Stimulated activated CD8-positive, alpha-beta memory T cell treated with anti-CD3 and anti-CD28 coated beads, Interleukin-4, amount 100 ng/mL, for 4 hours (primary cell): ENCODE data around the gene RGS13.

Experiments
- DNase-seq, 2 donors: peaks; one replicate each; pipeline ENCODE4 v3.0.0-alpha.2; 2020; ENCODE audit warnings: low read depth in 2 of 2, low spot score in 1 of 2

RGS13 gene

DNA sequence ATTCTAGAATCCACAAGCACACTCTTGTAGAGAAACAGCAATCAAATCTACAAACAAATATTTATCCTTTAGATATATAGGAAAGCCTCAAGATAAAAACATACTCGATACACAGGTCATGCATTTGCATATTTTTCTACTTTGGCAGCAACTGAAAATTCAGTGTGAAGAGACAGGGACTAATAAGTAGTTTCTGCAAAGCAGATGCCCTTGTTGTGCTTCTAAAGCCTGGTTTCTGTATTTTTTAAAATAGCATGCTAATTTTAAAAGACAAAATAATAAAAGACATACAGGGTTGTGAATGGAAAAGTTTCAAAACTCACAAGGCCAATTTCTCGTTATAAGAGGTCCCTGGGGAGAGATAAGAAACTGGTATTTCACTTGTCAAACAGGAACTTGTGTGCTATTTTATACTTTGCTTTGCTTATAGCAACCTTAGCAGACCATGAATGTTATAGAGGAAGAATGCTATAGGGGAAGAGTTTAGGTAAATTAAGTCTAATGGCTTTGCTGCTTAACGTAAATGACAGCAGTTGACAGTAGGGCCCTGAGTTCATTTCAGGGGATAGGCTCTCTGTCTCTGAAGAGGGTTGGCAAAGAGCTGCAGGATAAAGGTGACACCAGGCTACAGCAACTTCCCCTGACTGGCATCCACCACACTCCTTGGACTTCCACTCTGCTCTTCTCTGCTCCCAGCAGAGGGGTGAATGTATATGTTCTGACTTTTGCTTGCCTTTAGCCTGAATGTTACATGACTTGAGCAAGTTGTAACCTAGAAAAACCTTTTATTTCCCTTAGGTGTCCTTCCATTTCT, 9.4 kb upstream of the RGS13 start:
- DNase-seq, result no peak

DNA sequence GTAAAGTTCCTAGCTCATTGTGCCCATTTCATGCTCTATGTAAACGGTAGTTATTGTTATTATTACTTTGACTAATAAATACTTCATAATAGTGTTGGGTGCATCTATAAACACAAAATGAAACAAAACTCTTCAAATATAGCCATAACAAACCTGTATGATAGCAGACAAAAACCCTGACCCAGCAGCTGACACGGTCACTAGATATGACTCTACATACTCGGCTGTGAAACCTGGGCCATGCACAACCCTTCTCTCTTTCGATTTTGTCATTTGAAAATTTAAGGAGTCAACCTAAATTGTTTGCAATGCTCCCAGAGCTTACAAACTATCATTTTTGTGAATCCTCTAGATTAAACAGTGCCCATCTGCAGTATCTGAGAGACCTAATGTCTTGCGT, 8.0 kb upstream of the RGS13 start:
- no peak for DNase-seq

DNA sequence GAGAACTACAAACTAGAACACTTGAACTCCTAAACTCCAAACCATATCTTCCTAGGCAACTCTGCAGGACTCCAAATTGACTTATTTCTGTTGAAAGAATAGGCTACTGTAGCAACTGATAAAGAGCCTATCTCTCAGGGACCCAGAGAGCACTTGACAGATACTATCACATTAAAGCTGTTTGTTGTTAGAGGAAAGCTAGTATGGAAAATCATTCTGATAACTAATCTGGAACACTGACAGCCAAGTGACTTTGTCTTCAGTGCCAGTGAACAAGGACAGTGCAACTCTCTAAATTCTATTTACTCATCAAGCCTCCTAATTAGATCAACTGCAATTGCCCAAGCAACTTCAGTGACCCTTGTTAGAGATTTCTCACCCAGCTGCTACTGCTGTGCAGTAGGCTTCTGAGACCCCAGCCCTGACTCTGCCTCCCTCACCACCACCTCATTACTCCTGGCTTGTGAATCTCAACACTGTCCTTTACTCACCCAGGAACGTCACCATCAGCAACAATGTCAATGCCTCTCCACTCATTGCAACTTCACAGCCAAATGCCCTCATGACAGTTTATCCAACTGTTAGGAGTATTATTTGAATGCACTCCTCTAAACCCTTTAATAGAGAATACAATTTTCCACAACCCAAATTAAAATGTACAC, 7.4 kb upstream of the RGS13 start:
- DNase-seq, result no peak

DNA sequence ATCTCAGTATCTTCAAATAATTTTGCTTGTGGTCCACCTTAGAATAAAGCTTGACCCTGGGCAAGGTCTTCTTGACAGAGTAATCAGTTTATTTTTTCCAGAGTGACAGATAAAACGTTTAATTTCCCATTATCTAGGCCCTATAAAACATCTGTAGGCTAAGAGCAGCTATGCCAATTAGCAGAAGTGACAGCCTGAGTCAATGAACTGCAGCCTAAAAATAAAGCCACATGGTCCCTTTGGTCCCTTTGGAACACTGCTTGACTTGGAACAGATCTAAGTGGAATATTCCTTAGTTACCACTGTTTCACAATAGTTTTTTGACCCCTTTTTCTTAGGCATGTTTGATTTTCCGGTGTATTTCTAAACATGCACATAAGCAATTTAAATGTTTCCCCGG, 6.3 kb upstream of the RGS13 start:
- no peak for DNase-seq

DNA sequence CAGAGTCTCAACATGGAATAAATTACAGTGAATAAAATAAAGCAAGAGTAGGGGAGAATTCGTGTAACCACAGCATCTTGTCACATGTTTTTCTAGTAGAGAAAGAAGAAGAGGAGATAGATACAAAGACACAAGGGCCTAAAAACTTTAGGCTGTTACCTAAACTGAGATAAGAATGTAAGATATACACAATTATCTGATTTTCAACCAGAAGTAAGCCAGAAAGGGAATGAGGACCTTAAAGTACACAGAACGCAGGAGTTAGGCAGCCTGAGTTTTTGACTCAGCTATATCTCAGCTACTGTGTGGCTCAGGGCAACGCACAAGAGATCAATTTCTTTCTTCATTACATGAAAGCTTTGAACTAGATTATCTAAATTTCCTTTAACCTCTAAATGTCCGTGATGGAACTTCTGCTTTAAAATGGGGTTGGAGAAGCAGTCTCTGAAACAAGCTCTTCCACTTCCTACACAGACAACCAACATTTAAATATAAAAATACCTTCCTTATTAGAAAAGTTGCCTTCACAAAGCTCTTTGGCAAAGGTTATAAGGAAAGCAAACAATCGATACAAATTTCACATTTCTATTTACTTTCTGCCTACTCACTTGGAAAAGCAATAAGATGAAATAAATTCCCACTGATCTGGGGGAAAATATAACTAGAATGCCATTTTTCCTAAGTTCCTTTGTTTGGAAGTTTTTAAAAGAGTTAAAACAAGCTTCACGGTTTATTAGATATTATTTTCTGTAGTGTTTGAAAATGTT, 5.2 kb upstream of the RGS13 start:
- no peak for DNase-seq

DNA sequence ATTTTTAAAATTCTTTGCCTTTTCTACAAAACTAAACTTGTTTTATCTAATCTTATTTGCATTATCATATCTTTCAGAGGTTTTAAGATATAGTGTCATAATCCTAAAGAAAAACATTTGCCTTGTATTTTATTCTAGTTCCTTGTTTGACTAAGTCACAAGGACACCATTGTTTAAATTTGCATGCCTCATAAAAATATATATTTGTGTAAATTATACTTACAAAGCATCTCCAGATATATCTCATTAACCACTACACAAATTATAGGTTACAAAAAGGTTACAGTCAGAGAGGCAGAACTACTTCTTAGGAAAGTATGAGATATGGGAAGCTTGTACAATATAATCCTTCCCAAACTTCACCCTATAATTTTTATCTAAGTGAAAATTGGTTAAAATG, 4.2 kb upstream of the RGS13 start:
- no peak for DNase-seq

DNA sequence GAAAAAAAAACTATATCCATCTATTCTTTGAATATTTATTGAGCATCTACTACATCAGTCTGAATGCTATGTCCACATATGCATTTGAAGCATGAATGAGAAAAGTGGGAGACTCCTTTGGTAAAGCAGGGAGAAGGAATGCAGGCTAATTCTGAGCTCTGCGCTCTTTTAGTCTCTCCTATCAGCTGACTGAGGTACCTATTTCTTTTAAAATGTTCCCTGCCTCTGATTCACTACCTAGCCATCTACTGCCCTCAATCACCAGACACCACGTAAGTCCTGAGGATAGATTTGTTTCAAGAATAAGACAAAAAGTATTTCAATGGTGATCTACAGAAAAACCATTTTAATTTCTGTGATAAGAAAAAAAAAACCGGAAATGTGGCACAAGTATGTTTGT, 3.8 kb upstream of the RGS13 start:
- DNase-seq, result no peak

DNA sequence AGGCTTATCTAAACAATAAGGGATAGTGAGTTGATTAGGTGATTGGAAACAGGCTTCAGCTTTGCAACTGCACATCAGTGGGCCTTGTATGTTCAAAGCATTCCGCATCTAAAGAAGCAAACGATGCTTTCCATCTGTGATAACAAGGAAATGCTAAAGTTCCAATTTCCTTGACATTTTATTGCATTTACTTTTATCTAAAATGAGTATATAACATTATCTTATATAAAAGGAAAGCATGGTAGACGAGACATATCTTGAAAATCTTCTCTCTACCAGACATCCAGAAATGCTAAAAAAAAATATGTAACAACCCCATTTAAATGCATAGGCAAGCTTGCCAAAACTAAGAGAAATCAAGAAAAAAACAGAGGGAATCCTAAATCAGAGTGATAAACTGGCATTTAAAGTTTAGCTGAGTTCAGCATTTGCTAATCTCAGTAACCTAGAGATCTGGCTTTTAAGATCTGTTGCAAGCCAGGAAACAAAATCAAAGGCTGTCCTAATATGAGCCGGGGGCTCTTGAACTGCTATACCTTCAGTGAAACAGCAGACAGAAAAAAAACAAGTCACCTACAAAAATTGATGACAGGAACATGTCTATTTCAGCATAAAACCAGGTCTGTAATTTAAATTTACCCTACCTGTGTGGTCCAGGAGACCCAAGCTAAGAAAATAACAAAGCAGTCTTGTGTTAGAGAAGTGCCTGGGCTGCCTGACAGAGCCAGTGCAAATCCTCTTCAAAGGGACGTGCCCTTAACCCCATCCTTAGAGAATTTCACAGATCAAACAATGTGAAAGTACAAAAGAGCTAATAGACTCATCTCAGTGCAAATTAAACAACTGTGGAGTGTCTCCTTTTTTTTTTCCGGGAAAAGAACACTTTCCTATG, 3.1 kb upstream of the RGS13 start:
- DNase-seq, result no peak

DNA sequence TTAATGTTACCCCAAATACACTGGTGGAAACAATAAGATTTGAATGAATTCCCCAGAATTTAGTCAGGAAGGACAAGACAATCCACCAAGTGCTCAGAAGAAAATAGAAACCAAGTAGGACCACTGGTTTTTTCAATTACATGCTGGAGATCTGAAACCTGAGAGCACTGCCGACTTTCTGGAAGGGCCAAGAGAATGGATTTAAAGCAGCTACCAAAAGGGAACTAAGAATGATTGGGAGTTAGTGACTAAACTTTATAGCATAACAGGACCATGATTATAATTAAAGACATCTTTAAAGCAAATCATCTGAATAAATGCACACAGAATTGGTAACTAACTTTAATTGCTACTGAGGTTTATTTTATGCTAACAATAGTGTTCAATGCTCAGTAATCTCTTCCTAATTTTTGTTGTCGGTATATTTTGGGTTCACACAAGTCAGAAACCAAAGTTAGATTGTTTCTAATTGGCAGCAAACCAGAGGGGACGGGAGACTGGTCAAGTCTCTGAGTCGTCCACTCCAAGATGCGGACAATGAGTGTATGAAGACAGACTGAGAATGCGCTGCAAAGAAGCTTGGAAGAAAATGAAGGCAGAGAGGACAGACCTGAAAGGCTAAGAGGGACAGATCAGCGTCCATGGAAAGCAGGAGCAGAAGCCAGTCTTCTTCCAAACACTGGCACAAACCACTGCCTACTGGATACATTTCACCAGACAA, 2.3 kb upstream of the RGS13 start:
- DNase-seq, result no peak

DNA sequence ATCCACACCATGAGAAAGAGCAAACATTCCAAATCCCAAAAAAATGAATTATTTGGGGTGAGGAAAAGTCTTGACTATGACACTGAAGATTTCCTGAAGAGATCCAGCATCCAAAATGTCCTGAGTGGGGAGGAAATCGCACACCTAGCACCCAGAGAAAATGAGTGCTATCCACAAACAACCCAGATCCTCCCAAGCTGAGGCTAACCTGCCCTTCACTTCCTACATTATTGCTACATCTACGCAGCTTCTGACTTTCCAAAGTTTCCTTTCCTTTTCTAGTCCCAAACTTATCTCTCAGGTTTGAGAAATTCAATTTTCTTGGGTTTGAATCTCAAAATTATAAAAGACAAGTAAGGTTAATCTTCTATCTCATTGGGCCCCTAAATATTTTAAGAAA, 906 bp upstream of the RGS13 start:
- DNase-seq, result no peak

DNA sequence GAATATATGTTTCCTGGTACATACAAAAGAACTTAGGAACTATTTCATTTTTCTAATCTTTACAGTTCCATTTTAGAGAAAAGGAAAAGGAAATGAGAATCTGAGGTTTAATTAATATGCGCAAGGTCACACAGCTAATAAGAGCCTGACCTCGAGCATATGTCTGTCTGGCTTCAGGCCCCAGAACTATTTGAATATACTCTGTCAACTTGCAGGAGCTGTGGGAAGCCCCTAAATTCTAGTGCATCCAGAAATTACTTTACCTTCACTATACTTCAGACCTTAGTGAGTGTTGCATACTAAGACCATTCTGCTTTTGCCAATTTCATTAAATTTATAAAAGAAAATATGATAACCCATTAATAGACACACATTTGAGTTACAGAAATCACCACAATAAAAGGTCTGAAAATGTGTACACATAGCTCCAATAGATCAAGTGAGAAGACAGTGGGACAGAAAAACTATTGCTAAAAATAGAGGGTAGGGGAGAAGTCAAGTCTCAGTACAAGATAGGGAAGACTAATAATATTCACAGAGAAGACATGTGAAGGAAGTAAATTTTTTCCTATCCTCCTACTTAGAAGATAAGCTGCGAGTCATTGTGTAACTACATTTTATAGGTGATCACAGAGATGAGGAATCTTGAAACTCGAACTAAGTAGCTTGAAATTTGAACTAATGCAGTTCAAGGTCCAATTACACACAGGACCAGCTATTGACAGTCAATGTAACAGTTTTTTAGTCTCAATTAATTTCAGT, 3.8 kb downstream of the RGS13 start:
- DNase-seq, result no peak

DNA sequence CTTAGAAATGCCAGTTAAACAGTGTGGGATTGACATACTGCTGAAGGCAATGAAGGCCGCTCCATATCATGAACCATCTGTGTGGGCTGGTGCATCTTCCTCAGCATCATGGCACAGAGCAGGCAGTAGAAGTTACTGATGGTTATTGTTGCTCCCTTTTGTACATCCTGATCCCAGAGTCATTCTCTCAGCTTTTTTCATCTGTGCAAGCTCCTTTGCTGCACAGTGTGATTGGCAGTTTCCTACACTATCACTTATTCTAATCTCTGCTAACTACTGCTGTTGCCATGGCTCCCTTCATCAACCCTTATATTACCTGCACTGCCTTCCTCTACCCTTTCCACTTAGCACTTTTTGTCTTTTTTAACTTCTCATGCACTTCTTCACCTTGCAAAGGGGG, 16.2 kb downstream of the RGS13 start:
- no peak for DNase-seq

DNA sequence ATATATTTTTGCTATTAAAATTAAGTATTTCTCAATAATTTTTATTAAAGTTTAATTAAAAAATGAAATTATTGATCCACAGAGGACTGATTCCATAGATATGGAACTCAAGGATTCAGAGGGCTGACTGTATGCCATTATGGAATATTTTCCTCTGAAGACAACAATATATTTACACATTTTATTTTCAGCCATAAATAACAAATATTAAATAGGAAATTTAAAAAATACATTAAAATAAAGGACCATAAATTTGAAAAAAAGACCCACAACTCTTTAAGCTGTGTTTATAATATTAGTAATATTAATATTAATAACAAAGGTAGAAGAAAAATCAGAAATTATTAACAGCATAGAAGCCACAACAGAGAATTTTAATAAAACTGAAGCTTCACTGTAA, 18.2 kb downstream of the RGS13 start:
- no peak for DNase-seq

DNA sequence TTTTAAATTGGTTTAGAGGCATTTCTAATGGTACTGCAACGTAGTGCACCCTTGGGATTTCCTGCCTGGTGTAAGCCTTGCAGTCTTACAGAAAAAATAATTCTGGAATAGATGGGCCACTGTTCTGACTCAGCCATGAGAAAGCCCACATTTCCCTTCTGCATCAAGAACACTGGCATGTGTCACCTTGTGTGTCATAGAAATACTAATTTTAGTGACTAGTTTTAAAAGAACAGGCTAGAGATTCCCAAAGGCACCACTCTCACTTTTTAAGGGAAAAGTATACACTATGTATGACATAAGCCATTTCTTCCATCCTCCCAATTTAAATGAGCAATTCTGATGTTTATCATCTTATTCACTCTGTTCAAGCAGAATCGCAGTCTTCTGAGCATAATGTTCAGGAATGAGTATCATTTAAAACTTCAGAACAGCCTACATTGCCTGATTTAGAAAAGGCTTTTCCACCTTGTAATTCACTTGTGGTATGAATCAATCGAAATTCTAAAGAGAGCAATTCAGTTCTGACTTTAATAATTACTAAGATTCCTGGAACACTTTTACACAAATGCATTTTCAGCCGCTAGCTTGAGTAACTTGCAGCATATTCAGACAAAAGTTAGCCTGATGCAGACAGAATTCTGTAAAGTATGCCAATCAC, 18.8 kb downstream of the RGS13 start:
- no peak for DNase-seq

DNA sequence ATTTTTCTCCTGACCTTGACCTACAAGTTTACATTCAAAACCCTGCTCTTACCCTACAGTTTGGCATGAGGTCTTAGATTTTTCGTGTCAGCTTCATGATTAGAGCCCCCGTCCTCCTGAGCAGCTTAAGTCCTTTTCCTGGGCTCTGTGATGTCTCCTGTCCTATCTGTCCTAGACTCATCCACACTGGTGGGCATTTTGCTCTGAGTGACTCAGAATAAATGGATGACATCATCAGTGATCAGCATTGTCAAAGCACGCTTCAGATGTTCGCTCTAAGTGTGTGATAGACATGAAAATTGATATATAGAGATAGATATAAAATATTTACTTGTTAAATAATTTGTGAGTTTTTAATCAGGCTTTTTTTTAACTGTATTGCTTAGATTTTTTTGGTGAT, 21.8 kb downstream of the RGS13 start:
- no peak for DNase-seq

DNA sequence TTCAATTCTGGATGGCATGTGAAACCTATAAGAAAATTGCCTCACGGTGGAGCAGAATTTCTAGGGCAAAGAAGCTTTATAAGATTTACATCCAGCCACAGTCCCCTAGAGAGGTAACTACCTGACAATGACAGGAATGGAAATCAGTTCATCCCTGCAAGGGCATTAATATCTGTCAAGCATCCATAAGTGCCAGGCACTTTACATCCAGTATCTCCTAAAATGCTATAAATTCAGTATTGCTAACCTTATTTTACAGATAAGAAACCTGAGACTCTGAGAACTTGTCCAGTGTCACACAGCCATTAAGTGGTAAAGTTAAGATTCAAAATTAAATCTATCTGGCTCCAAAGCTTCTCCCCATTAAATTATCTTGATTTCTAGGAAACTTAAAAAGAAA, 22.3 kb downstream of the RGS13 start:
- DNase-seq, result no peak

DNA sequence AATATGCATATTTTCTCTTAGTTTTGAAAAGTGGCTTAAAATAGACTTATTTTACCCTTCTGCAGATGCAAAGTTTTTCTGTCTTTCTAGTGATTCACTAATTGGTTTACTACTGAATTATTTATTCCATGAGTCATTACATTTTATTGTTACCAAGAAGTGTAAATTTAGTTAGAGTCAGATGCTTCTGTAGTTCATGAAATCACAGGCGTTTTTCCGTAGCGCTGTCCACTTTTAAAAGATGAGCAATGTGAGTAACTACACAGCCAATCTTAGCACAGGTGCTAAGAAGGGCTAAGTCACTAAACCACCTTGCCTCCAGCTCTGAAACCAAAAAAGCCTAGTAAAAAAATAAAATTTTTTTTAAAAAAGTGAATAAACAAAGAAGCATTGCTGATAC, 24.7 kb downstream of the RGS13 start:
- no peak for DNase-seq

DNA sequence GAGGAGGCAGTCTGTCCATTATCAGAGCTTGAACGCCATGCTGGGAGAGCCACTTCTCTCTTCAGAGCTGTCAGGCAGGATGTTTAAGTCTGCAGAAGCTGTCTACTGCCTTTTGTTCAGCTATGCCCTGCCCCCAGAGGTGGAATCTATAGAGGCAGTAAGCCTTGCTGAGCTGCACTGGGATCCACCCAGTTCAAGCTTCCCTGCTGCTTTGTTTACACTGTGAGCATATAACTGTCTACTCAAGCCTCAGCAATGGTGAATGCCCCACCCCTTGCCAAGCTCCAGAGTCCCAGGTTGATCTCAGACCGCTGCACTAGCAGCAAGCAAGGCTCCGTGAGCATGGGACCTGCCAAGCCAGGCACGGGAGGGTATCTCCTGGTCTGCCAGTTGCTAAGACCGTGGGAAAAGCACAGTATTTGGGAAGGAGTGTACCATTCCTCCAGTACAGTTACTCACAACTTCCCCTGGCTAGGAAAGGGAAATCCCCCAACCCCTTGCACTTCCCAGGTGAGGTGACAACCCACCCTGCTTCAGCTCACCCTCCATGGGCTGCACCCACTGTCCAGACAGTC, 32.5 kb downstream of the RGS13 start:
- DNase-seq, result no peak

DNA sequence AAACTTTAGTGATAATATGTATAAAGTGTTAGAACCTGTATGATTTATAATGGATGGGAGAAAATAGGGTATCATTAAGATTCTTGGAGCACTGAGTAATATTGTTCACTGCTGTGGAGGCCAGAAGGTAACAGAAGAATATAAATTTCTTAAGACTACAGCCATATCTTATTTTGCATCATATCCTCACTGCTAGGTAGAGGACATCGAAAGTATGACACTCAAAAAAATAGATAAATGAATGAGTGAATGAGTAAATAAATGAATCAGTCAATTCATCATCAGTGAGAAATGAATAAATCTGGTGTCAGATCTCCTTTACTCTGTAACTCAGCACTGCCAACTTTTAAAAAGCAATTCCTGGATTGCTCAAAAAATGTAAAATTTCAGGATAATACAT, 33.2 kb downstream of the RGS13 start:
- DNase-seq, result no peak
